Spleen (tissue), 11 donors: ENCODE measurements around the gene SLC1A3. TPM values are rescaled to one million over a fixed set of nuclear protein-coding genes. Genes with fewer than 3 reads are reported as not detected.
A peak's percentile ranks its signal among the peaks of the same experiment; 100 is the strongest.

Experiments
- DNase-seq: peaks from one replicate; pipeline ENCODE4 v3.0.0-alpha.2; 2020
- H3K27ac ChIP-seq, 8 donors: fragments of 200-600 bp; sonication (generic) in 7 of 8; 1 replicate in 4 of 8; 2 replicates in 4 of 8; pipeline versions ENCODE4 v1.5.0 to v1.8.0; 2016 to 2021; ENCODE audit warnings: inconsistent platforms in 4 of 8, mild to moderate bottlenecking in 4 of 8, moderate library complexity in 1 of 8
- H3K27me3 ChIP-seq, 7 donors: fragments of 200-600 bp; sonication (generic) in 6 of 7; replicated peaks in 1 of 7; 1 replicate in 4 of 7; 2 replicates in 3 of 7; pipeline versions ENCODE4 v1.5.0 to v1.8.0; 2016 to 2021; ENCODE audit warnings: inconsistent platforms in 3 of 7, mild to moderate bottlenecking in 1 of 7
- H3K36me3 ChIP-seq, 6 donors: fragments of 200-600 bp; sonication (generic) in 5 of 6; 1 replicate in 4 of 6; 2 replicates in 2 of 6; pipeline versions ENCODE4 v1.5.0 to v1.8.0; 2016 to 2021; ENCODE audit warnings: inconsistent platforms in 2 of 6
- H3K4me1 ChIP-seq, 6 donors: fragments of 200-600 bp; sonication (generic) in 5 of 6; 1 replicate in 3 of 6; 2 replicates in 3 of 6; pipeline versions ENCODE4 v1.5.0 to v1.8.0; 2016 to 2021; ENCODE audit warnings: inconsistent platforms in 3 of 6
- H3K4me3 ChIP-seq, 8 donors: fragments of 200-600 bp; sonication (generic) in 7 of 8; 1 replicate in 4 of 8; 2 replicates in 4 of 8; pipeline versions ENCODE4 v1.5.0 to v1.8.0; 2016 to 2021; ENCODE audit warnings: inconsistent platforms in 4 of 8, mild to moderate bottlenecking in 4 of 8, moderate library complexity in 2 of 8
- H3K9me3 ChIP-seq, 8 donors: fragments of 200-600 bp; sonication (generic) in 7 of 8; 1 replicate in 4 of 8; 2 replicates in 4 of 8; pipeline versions ENCODE4 v1.5.0 to v1.8.0; 2016 to 2021; ENCODE audit warnings: inconsistent platforms in 4 of 8
- POLR2A ChIP-seq, 3 donors: fragments of 450-650 bp; IDR thresholded peaks; one replicate each; pipeline ENCODE4 v1.5.1; 2017; ENCODE audit warnings: antibody characterized with exemption in 3 of 3, mild to moderate bottlenecking in 1 of 3
- POLR2AphosphoS5 ChIP-seq, 3 donors: sonication (generic); formaldehyde crosslinking; IDR thresholded peaks; one replicate each; pipeline ENCODE4 v1.5.1; 2017; ENCODE audit warnings: antibody characterized with exemption in 3 of 3
- WGBS, 5 donors: extraction: QIAGEN DNeasy Blood & Tissue Kit in 3 of 5; methylation state at CpG; one replicate each; pipeline versions ENCODE4 v1.1.5 to v1.1.7; 2013 to 2018; 5-methylcytosine and 5-hydroxymethylcytosine counted together
- intact Hi-C: fragments of 100-400 bp; cut with DNase I; formaldehyde crosslinking; loops from one replicate; pipeline ENCODE4 v1.15.0; 2023; ENCODE audit warnings: low total_unique reads
- polyA plus RNA-seq, 3 donors: library from polyadenylated mRNA; stranded (reverse); fragments of 200-250 nt; gene quantifications; one replicate each; pipeline ENCODE4 v1.2.1, GENCODE V29; 2013
- total RNA-seq, 7 donors: library from RNA; depleted of rRNA in 3 of 7; stranded (reverse); fragments of >200 nt in 3 of 7; fragmentation: NEBNext Ultra II Directional in 4 of 7; extraction: Animal tissue kit (Norgen Biotek cat#: 25700) in 4 of 7; gene quantifications; one replicate each; pipeline versions ENCODE4 v1.1.0 to v1.2.1, GENCODE V29; 2016 to 2021
- TF ChIP-seq, protein P1 (sequence below), 11 experiments: fragments of 200-600 bp in 7 of 11; fragments of 450-650 bp in 4 of 11; sonication (generic) in 4 of 11; IDR thresholded peaks in 8 of 11; conservative IDR thresholded peaks in 3 of 11; 1 replicate in 7 of 11; 2 replicates in 4 of 11; pipeline versions ENCODE4 v1.4.0 to v1.8.0; 2016 to 2021; ENCODE audit warnings: antibody characterized with exemption in 11 of 11, inconsistent platforms in 4 of 11, mild to moderate bottlenecking in 1 of 11
- donor health status: healthy with polysubstance abuse.
- donor health status: DM: no; HTN: no; CAD: no; lungs with moderate emphysema.
- donor health status: DM: no; HTN: no; CAD: no.
- donor health status: Bipolar disorder and iron deficiency.
- donor health status: healthy.
- donor health status: DM: no; HTN: no; CAD: no.
- donor health status: DM: yes; HTN: yes; CAD: no.

The SLC1A3 gene
- total and polyA plus RNA-seq, 10 donors, result 1.5 to 54.7 (median 25.2) TPM

DNA sequence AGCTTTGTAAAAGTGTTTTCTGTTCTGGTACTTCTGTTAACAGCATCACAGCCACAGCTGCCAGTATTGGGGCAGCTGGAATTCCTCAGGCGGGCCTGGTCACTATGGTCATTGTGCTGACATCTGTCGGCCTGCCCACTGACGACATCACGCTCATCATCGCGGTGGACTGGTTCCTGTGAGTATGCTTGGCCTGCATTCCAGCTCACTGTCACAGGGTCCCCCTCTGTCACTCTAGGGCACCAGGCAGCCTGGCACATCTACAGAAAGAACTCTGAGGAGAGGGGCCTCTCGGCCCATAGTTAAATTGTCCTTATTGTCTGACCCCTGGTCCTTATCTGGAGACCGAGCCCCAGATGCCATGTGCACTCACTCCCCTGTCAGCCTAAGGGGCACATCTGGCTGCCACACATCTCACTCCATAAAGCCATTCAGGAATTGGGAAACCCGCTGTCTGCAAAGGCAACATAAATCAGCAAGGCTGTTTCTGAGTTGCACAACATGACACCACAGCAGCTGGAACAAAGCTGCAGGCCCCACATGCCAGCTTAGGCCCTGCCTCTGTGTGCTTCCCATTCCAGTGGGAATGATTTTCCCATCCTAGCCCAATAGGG lies 77.5 kb downstream of the SLC1A3 start:
- peak overlapping the region in 4 of 8 donors; percentile 34 to 83 (median 82) for H3K27ac ChIP-seq
- peaks cover 0 to 29% (median 4%) of the 10 kb centered on the region in 6 donors for H3K4me1 ChIP-seq
- TF ChIP-seq, protein P1, sequence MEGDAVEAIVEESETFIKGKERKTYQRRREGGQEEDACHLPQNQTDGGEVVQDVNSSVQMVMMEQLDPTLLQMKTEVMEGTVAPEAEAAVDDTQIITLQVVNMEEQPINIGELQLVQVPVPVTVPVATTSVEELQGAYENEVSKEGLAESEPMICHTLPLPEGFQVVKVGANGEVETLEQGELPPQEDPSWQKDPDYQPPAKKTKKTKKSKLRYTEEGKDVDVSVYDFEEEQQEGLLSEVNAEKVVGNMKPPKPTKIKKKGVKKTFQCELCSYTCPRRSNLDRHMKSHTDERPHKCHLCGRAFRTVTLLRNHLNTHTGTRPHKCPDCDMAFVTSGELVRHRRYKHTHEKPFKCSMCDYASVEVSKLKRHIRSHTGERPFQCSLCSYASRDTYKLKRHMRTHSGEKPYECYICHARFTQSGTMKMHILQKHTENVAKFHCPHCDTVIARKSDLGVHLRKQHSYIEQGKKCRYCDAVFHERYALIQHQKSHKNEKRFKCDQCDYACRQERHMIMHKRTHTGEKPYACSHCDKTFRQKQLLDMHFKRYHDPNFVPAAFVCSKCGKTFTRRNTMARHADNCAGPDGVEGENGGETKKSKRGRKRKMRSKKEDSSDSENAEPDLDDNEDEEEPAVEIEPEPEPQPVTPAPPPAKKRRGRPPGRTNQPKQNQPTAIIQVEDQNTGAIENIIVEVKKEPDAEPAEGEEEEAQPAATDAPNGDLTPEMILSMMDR (IDR thresholded peaks at IDR 0.05 in 8 of 11, conservative IDR thresholded peaks at IDR 0.05 in 3 of 11), result no peak
- TF ChIP-seq POLR2AphosphoS5 (IDR thresholded peaks at IDR 0.05), result peak in 1 of 3 donors; percentile 6
- peaks cover 0 to 3% (median 0%) of the 10 kb centered on the region in 7 donors for H3K27me3 ChIP-seq
- intact Hi-C loops, result no loop called here
- no peak for DNase-seq
- H3K36me3 ChIP-seq, result no peaks in the 10 kb centered on the region
- H3K4me3 ChIP-seq, result no peak overlapping the region
- no peaks in the 10 kb centered on the region for H3K9me3 ChIP-seq
- WGBS, 5 donors, result 56 to 82% (median 68%) methylated on average over 9 of the region's 9 CpGs

DNA sequence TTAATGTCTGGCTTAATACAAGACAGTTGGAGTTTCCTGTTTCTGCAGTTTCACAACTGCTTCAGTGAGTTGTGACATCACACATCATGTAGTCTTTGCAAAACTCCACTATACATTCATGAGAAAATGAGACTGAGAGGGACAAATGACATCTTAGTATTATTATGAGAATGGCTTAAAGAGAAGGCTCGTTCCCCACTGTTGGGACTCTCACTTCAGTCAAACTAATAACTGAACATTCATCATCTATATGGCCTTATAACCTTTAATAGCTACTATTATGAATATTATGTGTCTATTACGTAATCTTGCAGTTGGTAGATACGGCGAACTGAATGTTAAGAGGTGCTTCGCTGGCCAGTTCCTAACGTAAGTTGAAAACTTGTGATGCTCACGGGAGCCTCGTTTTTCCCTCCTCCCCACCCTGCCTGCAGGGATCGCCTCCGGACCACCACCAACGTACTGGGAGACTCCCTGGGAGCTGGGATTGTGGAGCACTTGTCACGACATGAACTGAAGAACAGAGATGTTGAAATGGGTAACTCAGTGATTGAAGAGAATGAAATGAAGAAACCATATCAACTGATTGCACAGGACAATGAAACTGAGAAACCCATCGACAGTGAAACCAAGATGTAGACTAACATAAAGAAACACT lies 79.4 kb downstream of the SLC1A3 start:
- TF ChIP-seq, protein P1 (IDR thresholded peaks at IDR 0.05 in 8 of 11, conservative IDR thresholded peaks at IDR 0.05 in 3 of 11), result no peak
- TF ChIP-seq POLR2A (IDR thresholded peaks at IDR 0.05) (no peak), POLR2AphosphoS5 (IDR thresholded peaks at IDR 0.05) (no peak)
- Histone ChIP-seq H3K27ac (peak overlapping the region in 7 of 8 donors; percentile 34 to 83 (median 74)), H3K4me1 (peaks cover 0 to 47% (median 20%) of the 10 kb centered on the region in 6 donors), H3K9me3 (no peaks in the 10 kb centered on the region), H3K4me3 (peak overlapping the region in 1 of 8 donors; percentile 13), H3K36me3 (no peaks in the 10 kb centered on the region), H3K27me3 (peaks cover 0 to 3% (median 0%) of the 10 kb centered on the region in 7 donors)
- intact Hi-C loops, result no loop called here
- no peak for DNase-seq
- 44 to 75% (median 65%) methylated on average over 13 of the region's 13 CpGs for WGBS, 5 donors

DNA sequence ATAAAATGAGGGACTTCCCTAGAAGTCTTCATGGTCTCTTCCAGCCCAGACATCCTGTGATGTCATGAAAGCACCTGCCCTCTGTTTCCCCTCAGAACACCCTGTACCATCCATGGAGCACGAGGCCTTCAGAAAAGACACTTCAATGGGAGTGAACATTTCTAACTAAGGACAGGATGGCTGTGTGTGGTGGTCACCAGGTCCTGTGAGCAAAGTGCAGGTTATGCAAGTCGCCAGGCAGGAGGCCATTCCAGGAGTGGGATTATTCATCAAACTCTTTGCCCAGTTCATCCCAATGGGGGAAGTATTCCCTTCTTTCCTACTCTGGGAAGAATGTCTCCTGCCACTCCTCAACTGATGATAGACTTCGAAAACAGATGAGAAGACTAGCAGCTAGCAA lies 80.5 kb downstream of the SLC1A3 start:
- no peak for DNase-seq
- no peaks in the 10 kb centered on the region for H3K36me3 ChIP-seq
- H3K4me3 ChIP-seq, result no peak overlapping the region
- H3K27me3 ChIP-seq, result peaks cover 0 to 3% (median 0%) of the 10 kb centered on the region in 7 donors
- no peaks in the 10 kb centered on the region for H3K9me3 ChIP-seq
- intact Hi-C loops, result no loop called here
- H3K27ac ChIP-seq, result peak overlapping the region in 1 of 8 donors; percentile 83
- H3K4me1 ChIP-seq, result peaks cover 0 to 58% (median 22%) of the 10 kb centered on the region in 6 donors
- TF ChIP-seq, protein P1 (IDR thresholded peaks at IDR 0.05 in 8 of 11, conservative IDR thresholded peaks at IDR 0.05 in 3 of 11), result no peak
- TF ChIP-seq POLR2AphosphoS5 (IDR thresholded peaks at IDR 0.05) (no peak), POLR2A (IDR thresholded peaks at IDR 0.05) (no peak)
- WGBS, 5 donors, result 81 to 86% (median 84%) methylated on average over 3 of the region's 3 CpGs

DNA sequence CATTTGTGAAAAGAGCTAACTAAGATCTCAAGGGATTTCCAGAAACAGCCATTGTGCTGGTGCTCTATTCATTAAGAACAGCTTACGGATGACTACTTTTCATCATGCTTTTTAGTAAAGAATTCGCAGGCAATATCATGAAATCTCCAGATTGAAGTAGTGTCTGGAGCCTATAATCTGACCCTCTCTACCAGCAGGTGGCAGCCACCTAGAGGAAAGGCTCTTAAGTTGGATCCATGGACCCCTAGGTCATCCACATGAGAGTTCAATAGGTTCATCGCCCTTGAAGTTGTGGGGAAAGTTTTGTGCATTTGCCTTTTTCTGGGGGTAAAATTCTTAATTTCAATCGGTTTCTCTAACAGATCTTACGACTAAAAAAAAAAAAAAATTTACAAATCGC lies 82.3 kb downstream of the SLC1A3 start:
- Histone ChIP-seq H3K4me3 (no peak overlapping the region), H3K4me1 (peaks cover 5 to 72% (median 35%) of the 10 kb centered on the region in 6 donors), H3K9me3 (no peaks in the 10 kb centered on the region), H3K27ac (peak overlapping the region in 2 of 8 donors; percentile 76 to 81), H3K36me3 (no peaks in the 10 kb centered on the region), H3K27me3 (peaks cover 0 to 16% (median 5%) of the 10 kb centered on the region in 7 donors)
- 88 to 94% (median 90%) methylated on average over 6 of the region's 6 CpGs for WGBS, 5 donors
- intact Hi-C loops, result no loop called here
- no peak for DNase-seq
- no peak for TF ChIP-seq POLR2AphosphoS5 (IDR thresholded peaks at IDR 0.05)
- TF ChIP-seq, protein P1 (IDR thresholded peaks at IDR 0.05 in 8 of 11, conservative IDR thresholded peaks at IDR 0.05 in 3 of 11), result peak in 6 of 11 experiments; percentile 7 to 34 (median 26)
